ENCODE results near the gene MAGI2.

The MAGI2 gene

GRCh38 chr7:78062214-78062613, 1391.3 kb downstream of the MAGI2 start:
- no peak for DNase-seq
- no peak overlapping the region for H3K27ac Mint-ChIP-seq
- H3K4me3 Mint-ChIP-seq = no peak overlapping the region
- no peaks in the 10 kb centered on the region for H3K36me3 Mint-ChIP-seq (ENCODE audit: insufficient read depth)
- no peak for ATAC-seq (replicated peaks)
- no peaks in the 10 kb centered on the region for H3K4me1 Mint-ChIP-seq (ENCODE audit: low read depth in 2 of 2)
- H3K27me3 Mint-ChIP-seq = peaks cover 43 to 53% of the 10 kb centered on the region in 2 donors
- H3K9me3 Mint-ChIP-seq = no peaks in the 10 kb centered on the region

GRCh38 chr7:78057571-78057970, 1395.9 kb downstream of the MAGI2 start:
- H3K36me3 Mint-ChIP-seq (ENCODE audit: insufficient read depth) = no peaks in the 10 kb centered on the region
- ATAC-seq (replicated peaks) (no peak), DNase-seq (no peak)
- peaks cover 46 to 74% of the 10 kb centered on the region in 2 donors for H3K27me3 Mint-ChIP-seq
- no peaks in the 10 kb centered on the region for H3K9me3 Mint-ChIP-seq
- H3K27ac Mint-ChIP-seq = no peak overlapping the region
- H3K4me1 Mint-ChIP-seq (ENCODE audit: low read depth in 2 of 2) = no peaks in the 10 kb centered on the region
- no peak overlapping the region for H3K4me3 Mint-ChIP-seq

GRCh38 chr7:78055599-78055998, 1397.9 kb downstream of the MAGI2 start:
- H3K27ac Mint-ChIP-seq = no peak overlapping the region
- DNase-seq = no peak
- ATAC-seq (replicated peaks) = no peak
- H3K27me3 Mint-ChIP-seq = peaks cover 35 to 62% of the 10 kb centered on the region in 2 donors
- no peaks in the 10 kb centered on the region for H3K9me3 Mint-ChIP-seq
- H3K4me1 Mint-ChIP-seq (ENCODE audit: low read depth in 2 of 2) = no peaks in the 10 kb centered on the region
- H3K36me3 Mint-ChIP-seq (ENCODE audit: insufficient read depth) = no peaks in the 10 kb centered on the region
- H3K4me3 Mint-ChIP-seq = no peak overlapping the region

- no peak overlapping the region for H3K27ac Mint-ChIP-seq
- no peak overlapping the region for H3K4me3 Mint-ChIP-seq
- H3K4me1 Mint-ChIP-seq (ENCODE audit: low read depth in 2 of 2) = no peaks in the 10 kb centered on the region
- peaks cover 30 to 57% of the 10 kb centered on the region in 2 donors for H3K27me3 Mint-ChIP-seq
- H3K36me3 Mint-ChIP-seq (ENCODE audit: insufficient read depth) = no peaks in the 10 kb centered on the region
- DNase-seq (no peak), ATAC-seq (replicated peaks) (no peak)
- H3K9me3 Mint-ChIP-seq = no peaks in the 10 kb centered on the region
Measured at GRCh38 chr7:78055001-78055573, 1398.4 kb downstream of the MAGI2 start.

GRCh38 chr7:78052112-78052511, 1401.4 kb downstream of the MAGI2 start:
- no peaks in the 10 kb centered on the region for H3K9me3 Mint-ChIP-seq
- ATAC-seq (replicated peaks) = no peak
- H3K4me3 Mint-ChIP-seq = no peak overlapping the region
- DNase-seq = no peak
- H3K27ac Mint-ChIP-seq = no peak overlapping the region
- H3K4me1 Mint-ChIP-seq (ENCODE audit: low read depth in 2 of 2) = no peaks in the 10 kb centered on the region
- H3K27me3 Mint-ChIP-seq = peaks cover 15 to 36% of the 10 kb centered on the region in 2 donors
- H3K36me3 Mint-ChIP-seq (ENCODE audit: insufficient read depth) = no peaks in the 10 kb centered on the region

GRCh38 chr7:78047800-78048199, 1405.7 kb downstream of the MAGI2 start:
- Mint-ChIP-seq H3K4me1 (ENCODE audit: low read depth in 2 of 2) (no peaks in the 10 kb centered on the region), H3K9me3 (no peaks in the 10 kb centered on the region), H3K27me3 (peaks cover 0 to 9% of the 10 kb centered on the region in 2 donors), H3K36me3 (ENCODE audit: insufficient read depth) (no peaks in the 10 kb centered on the region), H3K4me3 (no peak overlapping the region), H3K27ac (no peak overlapping the region)
- DNase-seq = no peak
- no peak for ATAC-seq (replicated peaks)

- Mint-ChIP-seq H3K27ac (no peak overlapping the region), H3K36me3 (ENCODE audit: insufficient read depth) (no peaks in the 10 kb centered on the region), H3K4me1 (ENCODE audit: low read depth in 2 of 2) (no peaks in the 10 kb centered on the region), H3K9me3 (no peaks in the 10 kb centered on the region), H3K4me3 (no peak overlapping the region), H3K27me3 (peaks cover 17 to 34% of the 10 kb centered on the region in 2 donors)
- no peak for ATAC-seq (replicated peaks)
- DNase-seq = no peak
Measured at GRCh38 chr7:78043159-78043558, 1410.3 kb downstream of the MAGI2 start.

GRCh38 chr7:78041423-78041822, 1412.0 kb downstream of the MAGI2 start:
- DNase-seq (no peak), ATAC-seq (replicated peaks) (no peak)
- Mint-ChIP-seq H3K36me3 (ENCODE audit: insufficient read depth) (no peaks in the 10 kb centered on the region), H3K27ac (no peak overlapping the region), H3K27me3 (peaks cover 17 to 41% of the 10 kb centered on the region in 2 donors), H3K4me3 (no peak overlapping the region), H3K9me3 (no peaks in the 10 kb centered on the region), H3K4me1 (ENCODE audit: low read depth in 2 of 2) (no peaks in the 10 kb centered on the region)

GRCh38 chr7:78039790-78040776, 1413.4 kb downstream of the MAGI2 start:
- Mint-ChIP-seq H3K36me3 (ENCODE audit: insufficient read depth) (no peaks in the 10 kb centered on the region), H3K27me3 (peaks cover 26 to 47% of the 10 kb centered on the region in 2 donors), H3K4me3 (peak overlapping the region in 1 of 2 donors; percentile 33), H3K27ac (no peak overlapping the region), H3K4me1 (ENCODE audit: low read depth in 2 of 2) (no peaks in the 10 kb centered on the region), H3K9me3 (no peaks in the 10 kb centered on the region)
- peak; percentile 73 for ATAC-seq (replicated peaks)
- peak; percentile 35 to 49 (median 48) for DNase-seq

GRCh38 chr7:78038465-78039080, 1414.9 kb downstream of the MAGI2 start:
- Mint-ChIP-seq H3K27me3 (peaks cover 38 to 62% of the 10 kb centered on the region in 2 donors), H3K4me3 (no peak overlapping the region), H3K27ac (no peak overlapping the region), H3K4me1 (ENCODE audit: low read depth in 2 of 2) (no peaks in the 10 kb centered on the region), H3K36me3 (ENCODE audit: insufficient read depth) (no peaks in the 10 kb centered on the region), H3K9me3 (no peaks in the 10 kb centered on the region)
- no peak for DNase-seq
- no peak for ATAC-seq (replicated peaks)

GRCh38 chr7:78037603-78038002, 1415.9 kb downstream of the MAGI2 start:
- no peaks in the 10 kb centered on the region for H3K4me1 Mint-ChIP-seq (ENCODE audit: low read depth in 2 of 2)
- H3K9me3 Mint-ChIP-seq = no peaks in the 10 kb centered on the region
- no peak overlapping the region for H3K27ac Mint-ChIP-seq
- no peaks in the 10 kb centered on the region for H3K36me3 Mint-ChIP-seq (ENCODE audit: insufficient read depth)
- no peak for ATAC-seq (replicated peaks)
- no peak overlapping the region for H3K4me3 Mint-ChIP-seq
- H3K27me3 Mint-ChIP-seq = peaks cover 48 to 72% of the 10 kb centered on the region in 2 donors
- no peak for DNase-seq

GRCh38 chr7:78033410-78033809, 1420.1 kb downstream of the MAGI2 start:
- no peaks in the 10 kb centered on the region for H3K4me1 Mint-ChIP-seq (ENCODE audit: low read depth in 2 of 2)
- peaks cover 43% of the 10 kb centered on the region in 2 donors for H3K27me3 Mint-ChIP-seq
- no peaks in the 10 kb centered on the region for H3K36me3 Mint-ChIP-seq (ENCODE audit: insufficient read depth)
- DNase-seq (no peak), ATAC-seq (replicated peaks) (no peak)
- no peak overlapping the region for H3K4me3 Mint-ChIP-seq
- no peaks in the 10 kb centered on the region for H3K9me3 Mint-ChIP-seq
- no peak overlapping the region for H3K27ac Mint-ChIP-seq

- Mint-ChIP-seq H3K36me3 (ENCODE audit: insufficient read depth) (no peaks in the 10 kb centered on the region), H3K4me3 (no peak overlapping the region), H3K9me3 (no peaks in the 10 kb centered on the region), H3K27ac (no peak overlapping the region), H3K4me1 (ENCODE audit: low read depth in 2 of 2) (no peaks in the 10 kb centered on the region), H3K27me3 (peaks cover 0 to 4% of the 10 kb centered on the region in 2 donors)
- no peak for DNase-seq
- no peak for ATAC-seq (replicated peaks)
Measured at GRCh38 chr7:78026492-78026891, 1427.0 kb downstream of the MAGI2 start.

All from effector memory CD8-positive, alpha-beta T cell (primary cell).